ENCODE data around the gene NAA60.
A peak's percentile ranks its signal among the peaks of the same experiment; 100 is the strongest.
"Not testable (repeated sequence)": the region's sequence is repeated elsewhere in the genome, so short reads cannot be mapped to it uniquely, and the experiment has no call there.

Gene NAA60

DNA sequence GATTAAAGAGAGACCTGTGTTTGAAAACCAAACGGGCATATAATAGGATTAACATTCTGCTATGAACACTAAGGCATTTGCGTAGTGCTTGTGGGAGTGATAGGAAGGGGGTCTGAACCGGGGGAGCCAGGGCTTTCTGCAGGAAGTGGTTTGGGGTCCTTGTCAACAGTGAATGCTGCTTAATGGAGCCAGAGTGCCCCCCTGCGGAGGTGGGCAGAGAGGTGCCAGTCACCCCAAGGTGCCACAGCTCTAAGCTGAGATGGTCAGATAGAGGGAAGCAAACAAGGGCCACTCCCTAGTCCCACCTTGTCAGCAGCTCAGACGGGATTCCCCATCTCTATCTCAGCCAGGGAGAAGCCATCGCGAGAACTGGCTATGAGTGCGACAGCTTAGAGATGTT, 17.7 kb downstream of the NAA60 start:
- DNase-seq (ENCODE audit: low read depth in 2 of 2) = peak in 1 of 2 donors; percentile 12

DNA sequence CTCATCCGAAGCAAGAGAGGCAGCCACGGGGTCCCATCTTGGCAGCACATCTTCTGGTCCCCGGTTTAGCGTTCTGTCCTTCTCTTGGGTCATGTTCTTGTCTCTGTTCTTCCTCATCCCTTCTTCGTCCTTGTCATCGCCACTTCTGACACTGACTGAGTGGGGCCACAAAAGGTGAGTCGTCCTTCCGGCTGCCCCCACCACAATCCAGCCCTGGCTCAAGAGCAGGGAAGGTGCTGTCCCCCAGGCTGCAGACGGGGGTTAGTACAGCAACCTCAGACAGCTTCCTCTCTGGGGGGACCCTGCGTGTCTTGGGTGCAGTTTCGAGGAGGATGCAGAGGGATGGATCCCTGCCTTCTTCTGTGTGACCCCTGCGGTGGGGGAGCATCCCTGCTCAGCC, 21.8 kb downstream of the NAA60 start:
- DNase-seq (ENCODE audit: low read depth in 2 of 2) = no peak

DNA sequence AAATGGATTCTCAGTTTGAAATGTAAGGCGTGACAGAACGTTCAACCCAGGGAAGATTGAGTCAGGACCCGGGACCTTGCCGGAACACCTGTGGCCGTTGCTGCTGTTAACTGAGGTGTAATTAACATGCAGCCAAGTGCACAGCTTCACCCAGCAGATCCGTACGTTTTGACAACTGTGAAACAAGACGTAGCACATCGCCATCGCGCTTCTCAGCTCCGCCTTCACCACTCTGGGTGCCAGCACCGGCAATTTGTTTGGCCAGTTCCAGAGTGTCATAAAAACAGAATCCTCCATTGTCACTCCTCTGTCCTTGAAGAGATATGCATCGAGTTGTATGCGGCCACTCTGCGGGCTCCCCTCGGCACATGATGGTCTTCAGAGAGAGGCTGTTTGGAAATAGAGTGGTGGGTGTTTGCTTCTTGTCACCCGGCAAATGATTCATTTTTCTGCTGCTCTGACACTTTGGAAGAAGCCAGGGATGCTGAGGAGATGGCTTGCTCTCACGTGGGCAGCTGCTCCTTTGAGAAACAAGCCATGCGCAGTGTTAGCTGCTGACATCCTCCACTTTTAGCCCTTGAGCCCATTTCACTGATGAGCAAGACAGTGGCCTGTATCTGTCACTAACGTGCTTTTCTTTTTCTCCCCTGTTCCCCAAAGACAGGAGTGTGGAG, 22.6 kb downstream of the NAA60 start:
- no peak for DNase-seq (ENCODE audit: low read depth in 2 of 2)

DNA sequence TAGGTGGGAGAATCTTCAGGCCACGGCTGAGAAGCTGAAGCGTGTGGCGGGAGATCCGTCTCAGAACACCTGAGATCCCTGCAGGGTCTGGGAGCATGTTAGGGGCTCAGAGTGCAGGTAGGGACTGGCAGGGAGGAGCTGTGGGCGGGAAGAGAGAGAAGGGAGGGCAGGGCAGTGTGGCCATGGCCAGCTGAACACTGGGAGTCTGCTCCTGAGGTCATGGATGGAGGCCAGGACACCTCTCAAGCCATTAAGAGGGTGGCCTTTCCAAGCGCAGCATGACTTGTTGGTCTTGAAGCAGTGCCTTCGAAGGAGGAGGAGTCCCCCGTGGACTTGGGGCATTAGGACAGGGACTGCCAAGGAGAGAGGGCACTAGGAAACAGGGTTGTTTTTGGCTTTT, 23.7 kb downstream of the NAA60 start:
- DNase-seq (ENCODE audit: low read depth in 2 of 2) = no peak

DNA sequence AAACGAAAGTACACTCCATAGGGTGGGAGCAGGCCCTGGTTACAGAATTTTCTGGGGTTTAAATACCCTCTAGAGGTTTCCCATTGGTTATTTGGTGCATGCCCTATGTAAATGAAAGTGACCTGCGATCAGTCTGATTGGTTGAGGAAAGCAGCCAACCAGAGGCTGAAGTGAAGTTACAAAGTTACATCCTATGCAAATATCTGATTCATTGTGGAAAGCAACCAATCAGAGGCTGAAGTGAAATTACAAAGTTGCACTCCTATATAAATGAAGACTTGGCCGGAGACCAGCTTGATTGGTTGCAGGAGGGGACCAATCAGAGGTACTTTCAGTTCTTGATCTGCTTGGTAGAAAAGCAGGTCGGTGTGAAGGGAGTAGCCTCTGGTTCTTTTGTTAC, 24.4 kb downstream of the NAA60 start:
- DNase-seq (ENCODE audit: low read depth in 2 of 2) = no peak

DNA sequence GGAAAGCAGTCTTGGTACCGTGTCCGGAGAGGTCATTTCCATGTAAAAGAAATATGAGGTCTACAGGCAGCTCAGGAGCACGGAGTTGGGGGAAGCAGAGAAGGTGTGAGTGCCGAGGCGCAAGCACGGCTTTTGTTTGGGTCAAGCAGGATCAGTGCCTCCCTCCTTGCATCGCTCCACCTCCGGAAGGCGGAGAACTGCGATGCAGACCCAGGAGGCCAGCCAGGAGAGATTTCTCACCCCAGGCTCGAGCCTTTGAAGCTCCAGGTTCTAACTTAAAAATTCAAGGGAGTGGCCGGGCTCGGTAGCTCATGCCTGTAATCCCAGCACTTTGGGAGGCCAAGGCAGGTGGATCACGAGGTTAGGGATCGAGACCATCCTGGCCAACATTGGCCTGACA, 25.0 kb downstream of the NAA60 start:
- no peak for DNase-seq (ENCODE audit: low read depth in 2 of 2)

DNA sequence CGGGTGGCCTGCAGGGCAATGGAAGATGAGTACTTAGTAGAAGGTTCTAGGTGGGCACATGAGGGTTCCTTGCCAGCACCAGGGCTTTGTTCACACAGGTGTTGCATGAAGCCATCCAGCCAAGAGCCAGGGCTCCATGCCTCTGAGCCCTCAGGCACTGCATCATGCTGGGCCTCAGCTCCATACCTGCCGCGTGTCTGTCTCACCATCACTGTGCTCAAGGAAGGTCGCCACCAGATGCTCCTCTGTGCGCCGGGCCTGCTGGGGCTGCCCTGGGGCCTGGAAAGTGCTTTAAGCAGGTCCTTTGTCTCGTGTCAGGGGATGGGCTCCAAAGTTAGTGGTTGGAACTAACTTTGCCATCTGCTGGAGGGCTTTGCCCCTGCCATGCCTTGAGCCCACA, 26.3 kb downstream of the NAA60 start:
- no peak for DNase-seq (ENCODE audit: low read depth in 2 of 2)

DNA sequence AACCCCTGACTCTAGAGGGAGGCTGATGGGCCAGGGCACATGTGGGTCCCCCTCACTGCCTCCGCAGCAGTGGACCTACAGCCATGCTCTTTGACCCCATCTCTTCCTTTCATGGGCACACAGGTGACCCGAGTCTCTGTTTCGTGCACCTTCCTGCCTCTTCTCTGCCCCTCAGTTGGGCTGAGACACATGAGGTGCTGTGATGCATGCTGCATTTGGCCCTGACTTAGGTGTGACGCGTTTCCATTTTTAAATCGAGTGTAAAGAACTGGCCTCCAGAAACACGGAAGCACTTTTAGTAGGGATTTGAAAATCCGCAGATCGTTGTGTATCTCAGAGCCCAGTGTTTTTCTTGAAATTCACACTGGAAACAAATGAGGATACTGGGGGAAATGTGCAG, 27.2 kb downstream of the NAA60 start:
- no peak for DNase-seq (ENCODE audit: low read depth in 2 of 2)

DNA sequence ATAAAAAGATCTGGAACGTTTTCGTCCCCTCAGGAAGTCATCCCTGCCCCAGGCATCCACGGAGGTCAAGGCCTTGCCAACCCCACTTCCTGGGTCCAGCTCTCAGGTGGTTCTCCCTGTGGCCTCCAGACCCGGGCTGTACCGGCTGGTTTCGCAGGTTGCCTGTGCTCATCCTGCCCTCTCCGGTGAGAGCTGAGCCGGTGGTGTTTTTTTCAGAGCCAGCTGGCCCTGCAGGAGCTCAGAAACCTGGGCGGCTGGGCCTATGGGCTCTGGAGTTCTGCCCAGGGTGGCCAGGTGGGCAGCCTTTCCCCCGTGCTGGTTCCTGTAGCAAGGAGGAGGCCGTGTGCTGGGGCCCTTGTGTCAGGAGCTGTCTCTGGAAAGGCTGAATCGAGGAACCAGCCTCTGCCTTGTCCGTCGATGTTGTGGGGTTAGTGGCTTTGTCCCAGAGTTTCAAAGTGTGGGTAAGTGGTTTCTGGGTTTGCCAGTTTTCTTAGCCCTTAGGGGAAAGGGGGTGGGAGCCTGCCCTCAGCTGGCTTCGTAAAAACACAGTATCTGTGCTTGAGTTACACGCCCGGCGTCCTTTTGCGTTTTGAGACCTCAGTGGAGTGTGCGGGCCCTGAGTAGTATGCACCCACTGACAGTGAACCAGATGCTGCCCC, 28.2 kb downstream of the NAA60 start:
- DNase-seq (ENCODE audit: low read depth in 2 of 2) = no peak

DNA sequence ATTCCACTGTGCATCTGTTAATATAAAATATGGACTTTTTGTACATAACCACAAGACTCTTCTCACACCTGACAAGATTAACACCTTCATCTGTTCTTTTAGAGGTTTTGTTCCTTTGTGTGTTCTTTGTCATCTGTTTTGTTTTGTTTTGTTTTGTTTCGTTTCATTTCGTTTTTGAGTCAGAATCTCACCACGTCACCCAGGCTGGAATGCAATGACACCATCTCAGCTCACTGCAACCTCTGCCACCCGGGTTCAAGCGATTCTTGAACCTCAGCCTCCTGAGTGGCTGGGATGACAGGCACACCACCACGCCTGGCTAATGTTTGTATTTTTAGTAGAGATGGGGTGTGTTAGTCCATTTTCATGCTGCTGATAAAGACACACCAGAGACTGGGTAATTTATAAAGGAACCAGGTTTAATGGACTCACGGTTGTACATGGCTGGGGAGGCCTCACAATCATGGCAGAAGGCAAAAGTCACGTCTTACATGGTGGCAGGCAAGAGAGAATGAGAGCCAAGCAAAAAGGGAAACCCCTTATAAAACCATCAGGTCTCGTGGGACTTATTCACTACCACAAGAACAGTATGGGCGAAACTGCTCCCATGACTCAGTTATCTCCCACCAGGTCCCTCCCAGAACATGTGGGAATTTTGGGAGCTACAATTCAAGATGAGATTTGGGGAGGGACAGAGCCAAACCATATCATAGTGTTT, 29.6 kb downstream of the NAA60 start:
- DNase-seq (ENCODE audit: low read depth in 2 of 2) = no peak

DNA sequence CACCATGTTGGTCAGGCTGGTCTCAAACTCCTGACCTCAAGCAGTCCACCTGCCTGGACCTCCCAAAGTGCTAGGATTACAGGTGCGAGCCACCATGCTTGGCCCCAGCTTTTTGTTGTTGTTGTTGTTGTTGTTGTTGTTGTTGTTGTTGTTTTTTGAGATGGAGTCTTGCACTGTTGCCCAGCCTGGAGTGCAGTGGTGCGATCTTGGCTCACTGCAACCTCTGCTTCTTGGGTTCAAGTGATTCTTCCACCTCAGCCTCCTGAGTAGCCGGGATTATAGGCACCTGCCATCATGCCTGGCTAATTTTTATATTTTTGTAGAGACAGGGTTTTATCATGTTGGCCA, 30.1 kb downstream of the NAA60 start:
- not testable (repeated sequence) for DNase-seq (ENCODE audit: low read depth in 2 of 2)

DNA sequence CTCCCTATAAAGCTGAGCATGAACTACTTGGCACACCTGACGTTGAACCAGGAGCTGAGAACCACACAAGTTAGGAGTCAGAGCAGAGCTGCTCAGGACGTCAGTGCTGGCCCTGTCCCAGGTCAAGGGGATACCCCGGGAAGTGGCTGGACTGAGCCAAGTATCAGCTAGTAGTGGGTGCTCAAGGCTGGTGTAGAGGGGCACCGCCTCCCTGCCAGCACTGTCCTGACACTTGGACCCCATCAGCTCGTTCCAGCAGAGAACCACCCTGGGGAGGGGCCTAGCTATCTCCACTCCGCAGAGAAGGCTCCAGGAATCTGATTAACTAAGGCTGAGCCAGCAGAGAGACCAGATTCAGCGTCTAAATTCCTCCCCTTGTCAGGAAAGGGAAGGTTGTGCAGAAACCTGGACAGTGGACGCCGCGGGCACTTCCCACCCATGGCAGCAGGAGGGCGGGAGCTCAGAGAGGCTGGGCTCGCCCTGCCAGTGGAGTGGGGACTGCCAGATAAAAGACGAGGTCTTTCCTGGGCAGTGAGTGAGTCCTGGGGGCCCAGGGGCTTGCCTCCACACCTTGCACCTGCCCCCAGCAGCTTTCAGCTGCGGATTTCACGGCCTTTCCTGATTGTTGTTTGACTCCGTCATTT, 30.8 kb downstream of the NAA60 start:
- DNase-seq (ENCODE audit: low read depth in 2 of 2) = no peak

DNA sequence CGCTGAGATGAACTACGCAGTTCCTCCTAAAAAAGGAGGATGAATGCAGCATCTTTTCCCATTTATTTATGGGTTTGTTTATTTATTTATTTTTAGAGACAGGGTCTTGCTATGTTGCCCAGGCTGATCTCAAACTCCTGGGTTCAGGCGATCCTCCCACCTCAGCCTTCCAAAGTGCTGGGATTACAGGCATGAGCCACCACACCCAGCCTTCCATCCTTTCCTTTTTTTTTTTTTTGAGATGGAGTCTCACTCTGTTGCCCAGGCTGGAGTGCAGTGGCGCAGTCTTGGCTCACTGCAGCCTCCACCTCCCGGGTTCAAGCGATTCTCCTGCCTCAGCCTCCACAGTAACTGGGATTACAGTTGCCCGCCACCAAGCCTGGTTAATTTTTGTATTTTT, 31.4 kb downstream of the NAA60 start:
- DNase-seq (ENCODE audit: low read depth in 2 of 2) = not testable (repeated sequence)

DNA sequence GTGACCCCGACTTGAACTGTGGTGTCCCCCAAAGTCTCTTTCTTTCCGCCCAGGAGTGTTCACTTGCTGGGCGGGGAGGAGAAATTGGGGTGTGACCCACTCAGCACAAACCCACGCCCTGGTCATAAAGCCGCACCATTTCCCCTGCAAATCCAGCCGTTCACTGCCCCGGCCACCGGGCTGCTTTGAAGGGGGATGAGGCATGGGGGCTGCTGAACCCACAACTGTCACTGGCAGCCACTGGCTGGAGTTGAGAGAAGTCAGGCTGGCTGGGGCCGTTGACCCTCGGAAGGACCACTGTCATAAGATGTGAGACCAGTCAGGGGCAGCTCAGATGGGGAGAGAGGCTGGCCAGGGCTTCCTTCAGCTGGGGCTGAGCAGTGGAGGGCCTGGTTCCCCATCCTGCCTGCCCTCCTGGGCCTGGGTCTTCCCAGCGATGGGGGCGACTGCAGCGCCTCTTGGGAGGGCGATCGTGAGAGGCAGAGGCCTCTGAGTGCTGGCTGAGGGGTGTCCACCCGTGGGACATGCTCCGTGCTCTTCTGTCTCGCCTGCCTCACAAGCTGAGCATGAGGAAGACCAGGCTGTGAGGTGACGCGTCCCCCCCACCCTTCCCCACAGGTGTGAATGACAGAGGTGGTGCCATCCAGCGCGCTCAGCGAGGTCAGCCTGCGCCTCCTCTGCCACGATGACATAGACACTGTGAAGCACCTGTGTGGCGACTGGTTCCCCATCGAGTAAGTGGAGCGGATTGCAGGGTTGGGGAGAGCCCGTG, 32.3 kb downstream of the NAA60 start:
- DNase-seq (ENCODE audit: low read depth in 2 of 2) = no peak

DNA sequence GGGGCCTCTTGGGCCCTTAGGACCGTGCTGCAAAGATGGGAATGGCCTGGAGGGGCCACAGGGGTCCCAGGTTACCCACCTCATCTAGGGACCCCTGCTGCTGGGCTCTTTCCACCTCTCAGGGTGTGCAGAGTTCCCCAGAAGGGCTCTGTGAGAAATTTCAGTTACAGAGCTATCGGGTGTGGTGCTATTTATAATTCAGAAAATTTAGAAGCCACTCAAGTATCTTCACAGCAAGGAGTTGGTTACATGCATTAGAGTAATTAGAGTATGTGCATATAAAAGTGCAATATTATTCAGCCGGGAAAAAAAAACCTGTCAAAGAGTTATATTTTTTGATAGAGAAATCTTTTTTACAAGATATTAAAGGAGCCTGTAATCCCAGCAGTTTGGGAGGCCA, 32.9 kb downstream of the NAA60 start:
- no peak for DNase-seq (ENCODE audit: low read depth in 2 of 2)

DNA sequence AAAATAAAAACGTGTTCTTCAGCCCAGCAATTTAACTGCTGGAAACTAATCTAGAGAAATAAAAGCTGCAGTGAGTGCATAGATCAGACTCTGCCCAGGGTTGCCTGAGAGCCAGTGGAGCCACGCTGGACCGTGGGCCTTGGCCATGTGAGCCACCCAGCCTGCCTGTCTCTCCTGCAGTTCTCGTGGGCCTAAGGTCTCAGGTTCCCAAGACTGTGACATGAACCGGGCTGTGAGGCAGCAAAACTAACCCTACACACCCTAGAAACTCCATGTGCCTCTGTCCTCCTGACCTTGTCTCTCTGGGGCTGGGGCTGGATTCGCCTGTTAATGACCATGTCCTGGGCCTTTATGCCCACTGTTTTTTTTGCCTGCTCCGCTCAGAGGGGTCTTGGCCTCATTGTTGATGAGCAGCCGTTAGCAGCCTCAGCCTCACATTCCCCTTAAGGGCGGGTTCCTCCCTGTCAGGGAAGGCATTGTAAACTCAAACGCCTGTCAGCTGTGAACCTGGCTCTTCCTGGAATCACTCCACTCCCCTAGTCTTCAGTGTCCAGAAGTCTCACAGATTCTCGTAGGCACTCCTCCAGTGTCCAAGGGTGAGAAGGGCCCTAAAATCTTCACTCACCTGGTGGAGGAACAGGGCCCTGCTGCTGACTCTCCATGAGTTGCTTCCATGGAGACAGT, 34.9 kb downstream of the NAA60 start:
- no peak for DNase-seq (ENCODE audit: low read depth in 2 of 2)

DNA sequence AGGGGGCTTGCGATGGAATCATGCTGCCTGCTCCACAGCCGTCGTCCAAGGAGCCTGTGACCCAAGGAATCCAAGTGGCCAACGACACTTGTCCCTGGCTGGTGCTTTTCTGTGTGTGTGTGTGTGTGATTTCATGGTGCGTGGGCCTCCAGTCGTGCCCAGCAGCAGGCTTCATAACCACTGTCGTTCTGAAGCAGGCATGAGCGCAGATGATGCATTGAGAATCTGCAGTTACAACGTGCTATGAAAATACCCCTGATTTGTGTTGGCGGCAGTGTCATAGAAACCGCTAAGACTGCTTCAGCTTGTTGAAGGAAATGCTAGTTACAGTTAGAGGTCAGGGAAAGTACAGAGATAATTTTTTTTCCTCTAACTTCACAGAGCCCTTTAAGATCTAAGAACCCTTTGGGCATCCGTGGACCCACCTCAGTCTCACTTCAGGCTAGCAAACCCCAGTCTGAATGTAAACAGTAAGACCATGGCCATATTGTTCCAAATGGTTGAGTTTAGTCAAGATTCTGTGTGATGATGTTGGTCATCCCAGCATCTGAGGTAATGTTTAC, 36.3 kb downstream of the NAA60 start:
- DNase-seq (ENCODE audit: low read depth in 2 of 2) = no peak

DNA sequence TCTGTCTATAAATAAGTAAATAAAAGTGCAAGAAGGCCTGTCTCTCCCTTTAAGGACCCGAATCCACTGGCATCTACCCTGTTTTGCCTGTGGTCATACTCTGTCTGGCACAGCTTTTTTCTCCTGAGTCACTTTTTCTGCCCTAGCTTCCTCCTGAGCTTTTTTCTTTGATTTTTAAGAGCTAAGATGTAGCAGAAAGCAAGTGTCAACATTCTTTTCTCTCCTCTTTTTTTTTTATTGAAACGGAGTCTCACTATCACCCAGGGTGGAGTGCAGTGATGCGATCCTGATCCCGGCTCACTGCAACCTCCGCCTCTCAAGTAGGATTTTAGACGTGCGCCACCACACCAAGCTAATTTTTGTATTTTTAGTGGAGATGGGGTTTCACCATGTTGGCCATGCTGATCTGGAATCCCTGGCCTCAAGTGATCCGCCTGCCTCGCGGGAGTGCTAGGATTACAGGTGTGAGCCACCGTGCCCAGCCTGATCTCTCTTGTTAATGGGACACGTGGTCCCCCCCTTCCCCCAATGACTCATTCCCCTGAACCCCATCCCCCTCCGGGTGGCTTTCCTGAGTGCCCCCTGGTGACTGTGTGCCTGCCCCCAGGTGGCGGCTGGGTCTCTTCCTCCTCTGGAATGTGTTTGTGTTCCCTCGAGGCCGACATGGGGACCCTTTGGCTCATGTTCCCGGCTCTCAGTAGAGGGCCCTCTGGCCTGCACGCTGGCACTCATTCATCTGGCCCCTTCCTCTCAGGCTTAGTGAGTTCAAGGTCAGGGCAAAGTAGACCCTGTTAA, 37.6 kb downstream of the NAA60 start:
- no peak for DNase-seq (ENCODE audit: low read depth in 2 of 2)

DNA sequence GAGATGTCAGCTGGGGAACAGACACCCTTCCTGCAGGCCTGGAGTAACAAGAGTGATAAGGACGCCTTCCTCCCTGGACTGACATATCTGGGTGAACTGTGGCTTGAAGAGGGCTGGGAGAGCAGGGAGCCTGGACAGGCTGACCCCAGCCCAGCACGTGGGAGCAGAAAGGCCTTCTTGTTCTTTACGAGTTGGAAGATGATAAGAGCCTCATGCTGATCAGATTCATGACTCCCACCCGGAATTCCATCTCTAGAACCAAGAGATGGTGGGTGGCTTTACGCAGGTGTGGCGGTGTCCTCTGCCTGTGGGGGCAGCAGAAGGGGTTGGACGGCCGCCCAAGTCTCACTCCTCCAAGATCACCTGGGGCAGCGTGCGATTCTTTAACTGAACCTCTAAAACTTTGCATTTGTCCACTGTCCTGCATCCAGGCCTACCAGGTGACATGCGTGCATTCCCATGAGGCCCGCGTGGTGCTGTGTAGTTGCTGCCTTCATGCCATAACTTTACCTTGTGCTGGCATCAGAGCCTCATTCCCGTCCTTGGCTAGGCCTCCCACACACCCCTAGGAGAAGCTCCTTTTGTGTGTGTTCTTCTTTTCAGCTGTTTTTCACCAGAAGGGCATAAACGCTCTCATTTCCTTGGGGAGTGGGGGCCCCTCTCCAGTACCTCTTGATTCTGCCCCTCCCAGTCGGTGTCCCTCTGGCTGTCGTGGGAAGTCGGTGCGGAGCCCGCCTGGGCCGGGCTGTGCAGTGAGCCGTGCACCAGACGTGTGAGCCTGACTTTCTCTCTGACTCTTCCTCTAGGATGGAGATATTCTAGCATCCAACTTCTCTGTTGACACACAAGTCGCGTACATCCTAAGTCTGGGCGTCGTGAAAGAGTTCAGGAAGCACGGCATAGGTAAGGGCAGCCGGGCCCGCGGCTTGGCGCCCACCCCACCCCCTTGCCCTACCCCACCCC, 38.5 kb downstream of the NAA60 start:
- no peak for DNase-seq (ENCODE audit: low read depth in 2 of 2)

Measured in stimulated activated CD4-positive, alpha-beta T cell treated with anti-CD3 and anti-CD28 coated beads, Interleukin-1b, Interleukin-23, amount 100 ng/mL, for 4 hours (primary cell).